ENCODE data around the gene AUNIP. TPM values are rescaled to one million over a fixed set of nuclear protein-coding genes. Genes with fewer than 3 reads are reported as not detected.

The AUNIP gene
- total and polyA plus RNA-seq, 11 donors, result 0.19 to 1.5 (median 0.26) TPM; not detected in 7

GRCh38 chr1:25899792-25900191, 40.5 kb upstream of the AUNIP start:
- no peak for ATAC-seq
- H3K4me3 ChIP-seq, result no peak overlapping the region
- H3K9me3 ChIP-seq, result no peaks in the 10 kb centered on the region
- peaks cover 0 to 45% (median 36%) of the 10 kb centered on the region in 9 donors for H3K36me3 ChIP-seq
- H3K4me1 ChIP-seq, result peaks cover 0 to 26% (median 11%) of the 10 kb centered on the region in 12 donors
- no peaks in the 10 kb centered on the region for H3K27me3 ChIP-seq
- no peak for DNase-seq
- intact Hi-C loops (cut with DNase I), result loop anchor here in 4 of 10 donors (2.0 to 10.0 kb wide), 4 partner anchors 101 to 268 kb away; partner anchors contain the start of genes C1orf232 (in 2 of the 4), ZNF593 (in 2 of the 4) and FAM110D (in 1 of the 4)
- TF ChIP-seq CTCF (IDR thresholded peaks at IDR 0.05) (no peak), POLR2A (IDR thresholded peaks at IDR 0.05) (no peak)
- WGBS, 4 donors, result 91 to 92% (median 92%) methylated on average over 6 of the region's 6 CpGs
- no peak overlapping the region for H3K27ac ChIP-seq

- intact Hi-C loops (cut with DNase I), result loop anchor here in 1 of 10 donors (5.0 kb wide), 1 partner anchor 269 kb away; the partner anchor contains the start of genes C1orf232 and ZNF593
Measured at GRCh38 chr1:25898223-25899015, 39.2 kb upstream of the AUNIP start.

GRCh38 chr1:25897754-25898153, 38.5 kb upstream of the AUNIP start:
- Histone ChIP-seq H3K9me3 (no peaks in the 10 kb centered on the region), H3K27ac (no peak overlapping the region), H3K4me1 (peaks cover 0 to 14% (median 6%) of the 10 kb centered on the region in 12 donors), H3K36me3 (peaks cover 0 to 38% (median 30%) of the 10 kb centered on the region in 9 donors), H3K4me3 (no peak overlapping the region), H3K27me3 (no peaks in the 10 kb centered on the region)
- DNase-seq (no peak), ATAC-seq (no peak)
- TF ChIP-seq POLR2A (IDR thresholded peaks at IDR 0.05), result no peak
- WGBS, 4 donors, result 88 to 94% (median 91%) methylated on average over 5 of the region's 5 CpGs
- intact Hi-C loops (cut with DNase I), result loop anchor here in 1 of 10 donors (5.0 kb wide), 1 partner anchor 270 kb away; the partner anchor contains the start of genes C1orf232 and ZNF593

More at GRCh38 chr1:25898223-25899015, 39.2 kb upstream of the AUNIP start:
- Histone ChIP-seq H3K4me1 (peaks cover 0 to 14% (median 6%) of the 10 kb centered on the region in 12 donors), H3K36me3 (peaks cover 0 to 44% (median 35%) of the 10 kb centered on the region in 9 donors), H3K27ac (no peak overlapping the region), H3K9me3 (no peaks in the 10 kb centered on the region), H3K27me3 (no peaks in the 10 kb centered on the region), H3K4me3 (no peak overlapping the region)
- 86 to 92% (median 90%) methylated on average over 11 of the region's 11 CpGs for WGBS, 4 donors
- TF ChIP-seq CTCF (IDR thresholded peaks at IDR 0.05), result no peak
- no peak for TF ChIP-seq POLR2A (IDR thresholded peaks at IDR 0.05)
- ATAC-seq, result no peak
- DNase-seq, result no peak

- ATAC-seq (no peak), DNase-seq (no peak)
- Histone ChIP-seq H3K9me3 (no peaks in the 10 kb centered on the region), H3K4me3 (no peak overlapping the region), H3K27ac (no peak overlapping the region), H3K36me3 (peaks cover 0 to 27% (median 19%) of the 10 kb centered on the region in 9 donors), H3K4me1 (peaks cover 0 to 15% (median 7%) of the 10 kb centered on the region in 12 donors), H3K27me3 (no peaks in the 10 kb centered on the region)
- WGBS, 4 donors, result 75 to 100% (median 85%) methylated on average over 1 of the region's 1 CpG
- intact Hi-C loops (cut with DNase I), result loop anchor here in 1 of 10 donors (5.0 kb wide), 1 partner anchor 271 kb away; the partner anchor contains the start of genes C1orf232 and ZNF593
- TF ChIP-seq POLR2A (IDR thresholded peaks at IDR 0.05), result no peak
- TF ChIP-seq CTCF (IDR thresholded peaks at IDR 0.05), result no peak
Measured at GRCh38 chr1:25896266-25896665, 37.0 kb upstream of the AUNIP start.

Data from heart left ventricle (tissue), 16 donors.